CMK (cell line): Measurements from ENCODE around the gene GORASP1.

Source experiments
- DNase-seq: peaks from one replicate; pipeline ENCODE4 v3.0.0-alpha.2; 2010; ENCODE audit warnings: low read depth

Gene GORASP1

DNA sequence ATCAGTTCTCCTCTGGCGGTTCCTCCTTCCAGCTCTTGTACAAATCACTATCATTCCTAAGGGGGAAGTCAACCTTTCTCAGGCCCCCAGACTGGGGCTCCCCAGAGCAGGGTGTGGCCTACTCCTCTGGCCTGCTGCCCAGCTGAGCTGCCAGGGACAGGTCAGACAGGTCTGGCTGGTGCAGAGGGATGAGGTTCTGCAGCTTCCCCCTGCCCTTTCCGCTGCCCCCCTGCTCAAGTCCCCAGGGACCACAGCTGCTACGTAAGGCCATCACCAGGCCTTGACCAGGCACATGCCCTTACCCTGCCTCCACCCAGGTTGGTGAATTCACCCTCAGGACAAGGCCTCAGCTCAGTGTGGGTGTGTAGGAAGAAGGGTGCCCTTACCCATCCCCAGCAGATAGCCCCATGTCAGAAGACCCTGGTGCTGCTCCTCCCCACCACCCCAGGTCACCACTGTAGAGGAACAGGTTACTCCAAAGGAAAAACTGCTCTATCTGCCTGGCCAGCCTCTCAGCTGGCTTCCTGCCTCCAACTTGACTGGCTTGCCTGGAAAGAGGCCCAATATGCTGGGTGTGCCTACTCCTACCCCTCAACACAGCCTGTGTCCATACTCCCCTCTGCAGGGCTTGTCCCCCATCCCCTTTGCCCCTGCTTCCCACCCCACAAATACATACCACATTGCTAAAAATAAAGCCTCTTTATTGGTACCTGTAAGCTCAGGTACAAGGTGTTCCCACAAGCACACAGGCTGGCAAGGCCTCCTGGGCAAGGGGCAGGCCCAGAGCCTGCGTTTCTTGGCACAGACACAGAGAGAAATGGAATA, 34.0 kb upstream of the GORASP1 start:
- DNase-seq, result no peak

DNA sequence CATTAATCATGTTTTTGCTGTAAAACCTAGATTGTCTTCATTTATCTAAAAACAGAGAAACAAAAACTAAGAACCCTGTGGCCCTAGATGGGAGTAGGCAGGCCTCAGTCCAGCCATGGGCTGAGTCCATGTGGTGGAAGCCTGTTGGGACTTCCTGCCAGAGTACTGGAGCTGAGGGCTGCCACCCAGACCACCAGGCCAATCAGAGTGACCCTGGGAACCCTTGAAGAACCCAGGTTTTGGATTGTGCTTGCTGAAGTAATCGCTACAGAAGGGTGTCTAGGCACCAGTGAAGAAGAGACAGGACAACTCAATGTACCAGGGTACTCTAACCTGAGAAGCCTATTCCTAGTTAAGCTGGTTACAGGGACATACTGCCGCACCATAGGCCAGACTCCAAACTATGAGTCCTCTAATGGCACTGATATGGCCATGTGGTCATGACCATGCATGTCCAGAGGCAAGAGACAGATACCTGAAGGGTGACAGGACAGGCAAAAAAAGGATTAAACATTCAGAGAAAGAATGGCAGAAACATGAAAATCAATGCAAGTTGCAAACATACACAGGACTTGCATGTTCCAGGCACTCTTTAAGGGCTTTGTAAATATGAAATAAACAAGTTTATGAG, 33.0 kb upstream of the GORASP1 start:
- no peak for DNase-seq

DNA sequence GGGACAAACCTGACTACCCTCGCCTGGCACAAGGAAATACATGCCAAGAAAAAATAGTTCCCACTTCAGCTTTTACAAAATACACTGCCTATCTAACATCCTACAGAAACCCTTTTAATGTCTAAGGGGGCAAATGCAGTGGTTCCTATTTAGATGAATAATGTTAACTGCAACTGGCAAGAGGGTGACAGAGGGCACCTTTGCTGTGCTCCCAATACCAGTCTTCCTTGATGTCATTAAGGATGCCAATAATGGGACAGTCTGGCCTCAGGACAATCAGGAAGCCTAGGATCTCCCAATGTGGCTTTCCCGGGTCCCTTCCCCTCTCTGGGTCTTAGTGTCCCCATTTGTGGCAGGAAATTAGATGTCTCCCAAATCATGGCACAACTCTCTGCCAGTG, 32.0 kb upstream of the GORASP1 start:
- DNase-seq, result no peak

DNA sequence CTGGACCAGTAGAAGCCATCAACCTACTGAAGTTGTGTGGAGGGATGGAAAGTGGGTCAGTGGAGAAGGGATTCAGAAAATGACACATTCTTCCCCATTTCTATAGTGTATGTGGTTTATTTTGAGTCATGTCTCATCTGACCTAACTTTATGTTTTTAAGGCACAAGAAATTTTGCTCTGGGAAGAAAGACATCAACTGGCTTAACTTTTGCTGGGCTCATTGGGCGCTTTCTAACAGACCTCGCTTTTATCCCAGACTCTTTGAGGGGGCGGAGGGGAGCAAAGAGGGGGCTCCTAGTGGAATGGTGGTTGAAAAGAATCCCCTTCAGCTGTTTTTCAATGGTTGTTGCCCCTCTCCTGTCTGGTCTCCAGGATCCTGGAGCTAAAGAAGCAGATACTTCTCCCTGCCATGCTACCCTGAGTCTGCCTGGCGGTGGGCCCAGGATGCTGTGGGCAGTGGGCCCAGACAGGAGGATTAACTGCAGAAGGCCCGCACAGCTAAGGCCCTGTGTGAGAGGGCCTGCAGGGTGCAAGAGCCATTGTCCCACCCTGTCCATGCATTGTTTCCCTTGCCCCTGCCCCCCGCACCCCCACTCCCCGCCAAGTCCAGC, 31.5 kb upstream of the GORASP1 start:
- DNase-seq, result no peak

DNA sequence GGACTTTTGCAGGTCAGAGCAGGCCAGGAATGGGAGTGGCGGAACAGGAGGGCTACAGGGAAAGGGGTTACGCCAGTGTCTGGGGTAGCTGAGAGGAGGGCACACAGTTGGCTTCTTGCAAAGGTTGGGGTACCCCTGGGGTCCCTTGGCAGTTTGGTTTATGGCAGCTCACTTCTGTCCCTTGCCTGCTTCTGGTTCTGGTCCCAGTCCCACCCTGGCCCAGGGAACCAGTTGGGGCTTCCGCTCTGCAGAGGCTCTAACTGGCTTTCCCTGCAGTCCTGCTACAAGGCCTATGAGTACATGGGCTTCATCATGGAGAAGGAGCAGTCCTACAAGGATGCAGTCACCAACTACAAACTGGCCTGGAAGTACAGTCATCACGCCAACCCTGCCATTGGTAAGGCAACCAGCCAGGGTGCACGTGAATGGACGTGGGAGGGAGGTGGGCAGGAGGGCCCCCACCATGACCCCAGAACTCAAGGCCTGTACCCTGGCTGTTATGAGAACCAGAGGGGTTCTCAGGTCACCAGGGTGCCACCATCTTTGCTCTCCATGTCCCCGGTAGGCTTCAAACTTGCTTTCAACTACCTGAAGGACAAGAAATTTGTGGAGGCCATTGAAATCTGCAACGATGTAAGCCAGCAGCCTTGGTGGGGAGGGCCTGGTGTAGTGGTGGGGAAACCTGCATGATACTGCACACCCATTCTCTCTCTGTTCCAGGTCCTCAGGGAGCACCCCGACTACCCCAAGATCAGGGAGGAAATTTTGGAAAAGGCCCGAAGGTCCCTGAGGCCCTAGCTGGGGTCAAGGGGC, 30.8 kb upstream of the GORASP1 start:
- DNase-seq, result no peak

DNA sequence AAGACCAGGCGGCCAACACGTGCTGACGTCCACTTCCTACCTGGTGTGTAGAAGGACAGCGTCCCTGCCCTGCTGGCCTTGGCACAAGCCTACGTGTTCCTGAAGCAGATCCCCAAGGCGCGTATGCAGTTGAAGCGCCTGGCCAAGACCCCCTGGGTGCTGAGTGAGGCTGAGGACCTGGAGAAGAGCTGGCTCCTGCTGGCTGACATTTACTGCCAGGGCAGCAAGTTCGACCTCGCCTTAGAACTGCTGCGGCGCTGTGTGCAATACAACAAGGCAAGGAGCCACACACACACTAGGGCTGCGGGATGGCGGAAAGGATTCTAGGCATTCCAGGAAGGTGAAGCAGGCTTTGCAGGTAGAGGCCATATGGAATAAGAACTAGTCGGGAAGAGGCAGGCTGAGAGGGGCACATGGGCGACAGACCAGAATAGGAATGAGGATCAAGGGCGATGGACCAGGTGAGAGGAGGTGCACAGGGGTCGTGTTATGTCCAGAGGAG, 30.1 kb upstream of the GORASP1 start:
- DNase-seq, result no peak

DNA sequence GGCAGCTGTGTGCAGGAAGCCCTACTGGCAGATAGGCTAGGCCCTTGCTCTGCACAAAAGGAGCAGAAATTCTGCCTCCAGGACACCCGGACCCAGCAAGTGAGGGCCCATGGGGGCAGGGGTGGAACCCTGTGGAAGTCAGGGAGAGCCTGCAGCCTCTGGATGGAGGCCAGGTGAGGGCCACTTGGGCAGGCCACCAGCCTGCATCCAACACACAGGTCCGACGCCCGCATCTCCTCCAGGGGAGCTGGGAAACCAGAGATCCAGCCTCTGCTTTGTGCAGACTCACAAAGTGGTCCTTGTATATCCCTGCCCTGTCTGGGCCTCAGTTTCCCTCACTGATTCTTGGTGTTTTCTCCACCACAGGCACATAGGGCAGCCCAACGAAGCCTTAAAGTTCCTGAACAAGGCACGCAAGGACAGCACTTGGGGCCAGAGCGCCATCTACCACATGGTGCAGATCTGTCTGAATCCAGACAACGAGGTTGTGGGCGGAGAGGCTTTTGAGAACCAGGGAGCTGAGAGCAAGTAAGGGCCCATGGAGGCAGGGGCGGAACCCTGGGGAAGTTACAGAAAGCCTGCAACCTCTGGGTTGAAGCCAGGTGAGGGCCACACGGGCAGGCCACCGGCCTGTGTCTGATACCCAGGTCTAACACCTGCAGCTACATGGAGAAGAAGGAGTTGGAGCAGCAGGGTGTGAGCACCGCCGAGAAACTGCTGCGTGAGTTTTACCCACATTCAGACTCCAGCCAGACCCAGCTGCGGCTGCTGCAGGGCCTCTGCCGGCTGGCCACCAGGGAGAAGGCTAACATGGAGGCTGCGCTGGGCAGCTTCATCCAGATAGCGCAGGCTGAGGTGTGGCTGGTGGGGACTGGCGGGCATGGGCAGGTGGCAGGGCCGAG, 29.4 kb upstream of the GORASP1 start:
- no peak for DNase-seq

DNA sequence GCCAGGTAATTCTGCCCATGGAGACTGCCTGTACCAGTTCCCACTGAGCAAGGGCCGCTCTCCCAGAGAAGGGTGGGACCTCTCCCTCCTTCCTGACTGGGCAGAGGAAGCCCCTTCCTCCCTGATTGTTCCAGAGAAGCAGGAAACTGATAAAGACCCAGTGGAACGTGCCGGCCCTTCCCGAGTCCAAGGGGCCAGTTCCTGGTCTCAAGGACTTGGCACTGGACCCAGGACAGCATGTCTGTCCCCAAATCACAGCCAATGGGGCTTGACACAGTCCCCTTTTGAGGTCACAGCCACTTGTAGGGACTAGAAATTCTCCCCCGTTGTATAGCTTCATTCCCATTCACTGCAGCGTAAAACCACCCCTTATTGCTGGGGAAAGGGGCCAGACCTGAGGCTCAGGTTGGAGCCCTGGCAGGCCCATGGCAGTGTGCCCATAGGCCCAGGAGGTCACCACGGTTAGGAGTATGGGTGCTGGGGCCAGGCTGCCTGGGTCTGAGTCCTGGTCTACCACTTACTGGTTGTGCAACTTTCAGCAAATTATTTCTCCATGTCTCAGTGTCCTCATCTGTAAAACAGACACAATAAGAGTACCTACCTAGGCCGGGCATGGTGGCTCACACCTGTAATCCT, 27.9 kb upstream of the GORASP1 start:
- DNase-seq, result no peak

DNA sequence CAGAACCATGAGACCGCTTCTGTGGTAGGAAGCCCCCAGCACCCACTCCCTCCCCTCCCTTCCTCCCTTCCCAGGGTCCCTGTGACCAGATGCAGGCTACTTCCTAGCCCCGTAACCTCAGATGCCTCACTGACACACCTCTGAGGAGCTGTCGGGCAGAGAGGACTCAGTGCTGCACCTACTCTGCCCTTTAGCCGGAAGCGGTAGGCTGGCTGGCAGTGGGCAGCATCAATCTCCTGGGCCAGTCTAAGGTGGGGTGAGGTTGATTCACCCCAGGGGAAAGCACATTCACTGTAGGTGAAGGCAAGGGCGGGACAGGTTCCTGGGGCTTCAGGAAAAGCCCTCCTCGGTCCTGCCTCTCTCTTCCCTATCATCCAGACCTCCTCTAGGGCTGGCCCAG, 26.9 kb upstream of the GORASP1 start:
- no peak for DNase-seq

DNA sequence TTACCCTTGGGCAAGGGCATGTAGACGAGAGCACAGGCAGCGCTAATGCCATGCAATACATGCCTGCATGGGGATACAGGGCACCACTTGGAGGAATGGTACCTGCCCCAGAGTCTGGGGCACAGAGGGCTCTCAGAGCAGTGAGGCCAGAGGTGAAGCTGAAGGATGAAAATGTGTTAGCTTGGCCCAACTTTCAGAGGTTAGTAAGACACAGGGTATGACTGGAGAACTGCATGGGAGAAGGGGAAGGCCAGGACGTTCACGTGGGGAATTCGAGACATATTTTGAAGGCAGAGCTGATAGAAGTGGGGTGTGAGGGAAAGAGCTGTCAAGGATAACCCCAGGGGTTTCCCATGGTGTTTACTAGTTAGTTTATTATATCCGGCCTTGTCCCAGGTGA, 26.4 kb upstream of the GORASP1 start:
- DNase-seq, result no peak

DNA sequence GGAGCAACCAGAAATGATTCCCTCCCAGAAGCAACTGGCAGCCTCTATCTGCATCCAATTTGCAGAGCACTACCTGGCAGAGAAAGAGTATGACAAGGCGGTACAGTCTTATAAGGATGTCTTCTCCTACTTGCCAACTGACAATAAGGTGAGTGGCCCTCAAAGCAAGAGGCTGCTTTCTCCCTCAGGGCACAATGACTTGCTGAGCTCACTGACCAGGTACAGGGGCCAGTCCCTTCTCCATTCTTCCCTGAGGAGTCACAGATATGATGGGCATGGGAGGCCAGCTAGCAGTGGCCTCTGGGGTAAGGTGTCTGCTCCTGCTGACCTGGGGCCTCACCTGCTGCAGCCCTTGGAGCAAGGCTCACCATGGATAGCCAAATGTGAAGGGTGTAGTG, 25.7 kb upstream of the GORASP1 start:
- no peak for DNase-seq

DNA sequence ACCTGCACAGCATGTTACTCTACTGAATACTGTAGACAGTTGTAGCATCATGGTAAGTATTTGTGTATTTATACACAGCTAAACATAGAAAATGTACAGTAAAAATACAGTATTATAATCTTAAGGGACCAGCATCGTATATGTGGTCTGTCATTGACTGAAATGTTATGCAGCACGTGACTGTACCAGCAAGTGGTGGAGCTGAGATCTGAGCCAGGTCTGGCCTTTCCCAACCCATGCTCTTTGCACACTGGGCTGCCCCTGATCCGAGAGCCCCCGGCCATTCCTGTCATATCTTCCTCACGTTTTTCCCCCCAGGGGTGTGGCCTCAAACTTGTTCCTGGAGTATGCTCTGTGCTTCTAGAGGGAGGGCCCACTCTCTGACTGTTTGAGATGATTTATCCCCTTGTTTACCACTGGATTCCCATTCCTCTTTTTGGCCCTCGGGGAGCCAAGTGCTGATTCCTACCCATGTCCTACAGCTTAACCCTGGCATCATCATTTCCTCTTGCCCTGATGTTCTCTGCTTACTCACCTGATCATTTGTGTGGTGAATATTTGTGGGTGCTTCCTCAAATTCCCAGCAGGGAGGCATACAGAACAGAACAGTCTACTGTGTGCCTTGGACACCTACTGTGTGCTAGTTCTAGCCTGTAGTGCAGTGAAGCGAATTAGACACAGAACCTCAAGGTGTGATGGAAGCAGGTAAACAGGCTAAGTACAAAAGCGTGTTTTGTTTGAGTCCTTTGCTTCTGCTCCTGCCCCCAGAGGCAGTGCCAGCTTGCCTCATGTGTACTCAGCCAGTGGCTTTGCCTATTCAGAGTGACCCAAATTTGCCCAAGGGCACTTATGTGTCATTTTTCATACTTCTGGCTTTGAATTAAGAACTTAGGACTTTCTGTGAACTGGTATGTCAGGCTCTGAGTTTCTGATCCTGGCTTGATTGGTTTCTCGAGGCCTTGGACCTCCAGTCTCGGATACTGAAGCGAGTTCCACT, 25.0 kb upstream of the GORASP1 start:
- DNase-seq, result no peak

DNA sequence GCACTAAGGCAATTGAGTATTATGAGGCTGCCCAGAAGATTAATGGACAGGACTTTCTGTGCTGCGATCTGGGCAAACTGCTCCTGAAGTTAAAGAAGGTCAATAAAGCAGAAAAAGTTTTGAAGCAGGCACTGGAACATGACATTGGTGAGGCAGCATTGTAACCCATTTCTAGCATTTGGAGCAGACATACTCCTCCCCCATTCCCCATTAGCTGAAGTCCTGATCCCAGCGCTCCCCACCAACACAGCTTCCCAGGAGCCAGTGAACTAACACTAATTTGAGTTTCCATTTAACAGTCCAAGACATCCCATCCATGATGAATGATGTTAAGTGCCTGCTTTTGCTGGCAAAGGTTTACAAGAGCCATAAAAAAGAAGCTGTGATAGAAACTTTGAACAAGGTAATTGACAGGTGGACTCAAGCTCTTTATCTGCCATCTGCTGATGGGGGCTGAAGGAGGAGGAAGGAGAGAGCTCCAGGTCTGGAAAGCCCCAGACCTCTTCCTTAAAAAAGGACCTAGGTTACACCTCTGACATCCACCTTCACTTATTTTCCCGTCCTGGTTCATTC, 23.4 kb upstream of the GORASP1 start:
- no peak for DNase-seq

DNA sequence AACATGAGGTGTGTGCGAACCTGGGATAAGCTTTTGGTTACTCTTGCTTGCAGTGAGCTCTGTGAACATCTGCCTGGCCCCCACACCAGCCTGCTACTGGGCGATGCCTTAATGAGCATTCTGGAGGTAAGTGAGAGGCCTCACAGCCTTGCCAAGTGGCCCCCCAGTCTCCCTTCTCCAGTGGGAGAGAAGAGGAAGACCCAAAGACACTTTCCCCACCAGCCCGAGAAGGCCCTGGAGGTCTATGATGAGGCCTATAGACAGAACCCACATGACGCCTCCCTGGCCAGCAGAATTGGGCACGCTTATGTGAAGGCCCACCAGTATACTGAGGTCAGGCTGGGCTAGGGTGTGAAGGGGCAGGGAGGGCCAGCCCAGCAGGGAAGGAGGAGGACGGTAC, 22.6 kb upstream of the GORASP1 start:
- no peak for DNase-seq

DNA sequence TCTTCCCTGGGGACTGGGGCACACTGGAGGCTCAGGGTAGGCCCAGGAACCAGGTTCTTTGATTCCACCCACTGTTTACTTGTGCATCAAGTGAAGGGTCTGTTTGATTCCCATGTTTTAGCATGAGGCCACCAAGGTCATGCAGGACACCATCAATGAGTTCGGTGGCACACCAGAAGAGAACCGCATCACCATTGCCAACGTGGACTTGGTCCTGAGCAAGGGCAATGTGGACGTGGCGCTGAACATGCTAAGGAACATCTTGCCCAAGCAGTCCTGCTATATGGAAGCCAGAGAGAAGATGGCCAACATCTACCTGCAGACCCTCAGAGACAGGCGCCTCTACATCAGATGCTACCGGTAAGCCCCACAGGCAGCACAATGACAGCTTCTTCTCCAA, 21.5 kb upstream of the GORASP1 start:
- no peak for DNase-seq

DNA sequence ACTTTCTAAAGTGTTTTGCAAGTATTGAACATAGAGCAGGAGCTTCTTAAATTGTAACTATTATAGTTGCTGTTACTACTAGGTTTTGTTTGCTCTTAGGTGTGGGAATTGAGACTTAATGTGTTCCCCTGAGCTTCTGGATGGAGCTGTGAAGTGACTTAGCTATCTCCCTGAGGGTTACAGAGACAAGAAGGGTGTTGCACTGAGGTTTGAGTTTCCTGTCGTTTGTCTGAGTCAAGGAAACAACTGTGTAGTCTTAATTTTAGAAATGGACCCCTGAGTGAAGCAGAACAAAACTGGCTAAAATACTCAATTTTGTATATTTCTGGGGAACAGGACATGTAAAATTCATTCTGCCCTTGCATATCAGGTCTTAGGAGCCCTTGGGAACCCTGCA, 20.5 kb upstream of the GORASP1 start:
- no peak for DNase-seq

DNA sequence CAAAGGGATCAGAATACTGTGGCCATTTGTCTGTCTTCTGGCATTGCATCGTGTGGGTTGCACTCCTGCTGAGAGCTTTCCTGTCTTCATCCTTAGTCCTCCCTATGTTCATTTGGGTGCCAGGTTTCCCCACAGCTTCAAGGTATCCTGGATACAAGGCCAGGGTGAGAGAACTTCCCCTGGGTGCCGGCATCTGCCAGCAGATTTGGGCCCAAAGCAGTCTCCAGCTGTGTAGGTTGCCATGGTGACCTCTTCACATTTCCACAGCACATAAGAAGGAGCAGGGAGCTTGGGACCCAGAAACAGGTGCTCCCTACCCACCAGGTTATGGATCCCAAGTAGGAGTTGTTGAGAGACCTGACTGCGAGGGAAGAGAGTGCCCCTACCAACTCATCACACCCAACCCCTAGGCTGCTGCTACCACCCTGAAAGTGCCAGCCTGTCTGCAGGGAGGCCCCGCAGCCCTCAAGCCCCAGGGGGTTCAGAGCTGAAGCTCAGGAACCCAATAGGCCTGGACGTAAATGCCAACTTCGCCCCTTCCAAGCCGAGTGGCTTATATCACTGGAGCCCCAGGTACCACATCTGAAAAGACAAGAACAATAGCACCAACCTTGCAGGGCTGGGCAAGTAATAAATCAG, 20.0 kb upstream of the GORASP1 start:
- DNase-seq, result no peak

DNA sequence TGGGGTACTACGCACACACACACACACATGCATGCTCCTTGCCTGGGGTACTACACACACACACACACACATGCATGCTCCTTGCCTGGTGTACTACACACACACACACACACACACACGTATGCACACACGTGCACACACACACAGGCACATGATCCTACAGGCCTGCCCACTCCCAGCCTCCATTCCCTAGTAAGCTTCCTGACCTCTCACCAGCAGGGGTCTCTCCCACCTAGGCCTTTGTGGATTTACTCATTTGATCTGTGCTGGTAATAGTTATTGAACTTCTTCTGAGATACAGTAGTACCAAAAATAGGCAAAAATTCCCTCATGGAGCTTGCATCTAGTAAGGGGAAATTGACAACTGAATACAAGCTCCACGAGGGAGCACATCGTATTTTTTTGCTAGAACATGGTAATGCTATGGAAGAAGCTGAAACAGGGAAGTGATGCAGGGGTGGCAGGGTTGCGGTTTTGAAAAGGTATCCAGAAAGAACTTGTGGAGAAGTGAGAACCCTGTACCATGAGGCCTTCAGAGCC, 19.2 kb upstream of the GORASP1 start:
- DNase-seq, result no peak
